Retinal pigment epithelial cell (primary cell): ENCODE data around the gene FNDC1.
"Not testable (repeated sequence)": the region's sequence is repeated elsewhere in the genome, so short reads cannot be mapped to it uniquely, and the experiment has no call there.

ENCODE experiments used
- DNase-seq: peaks from one replicate; pipeline ENCODE4 v3.0.0-alpha.2; 2010; ENCODE audit warnings: low read depth
- H3K4me3 ChIP-seq: 2 replicates; pipeline ENCODE4 v1.5.1; 2011; ENCODE audit warnings: mild to moderate bottlenecking, low read length, control low read depth, moderate library complexity
- CTCF ChIP-seq: conservative IDR thresholded peaks from 2 replicates; pipeline ENCODE4 v1.5.1; 2011; ENCODE audit warnings: low read depth, low read length, control low read depth, inconsistent platforms

The FNDC1 gene

GRCh38 chr6:159169193-159169555, at the start of gene FNDC1:
Gene FNDC1, plus strand, starts transcription at chr6:159169400. Its CDS starts 197 bp downstream, at chr6:159169597.
- DNase-seq = no peak
- peak; percentile 19 for TF ChIP-seq CTCF
- H3K4me3 ChIP-seq = peak within 1 kb of the TSS; percentile 43

- H3K4me3 ChIP-seq = no peak overlapping the region
- DNase-seq = no peak
- TF ChIP-seq CTCF = no peak
These were observed 49.4 kb upstream of the FNDC1 start for GRCh38 chr6:159119791-159120190.

- no peak overlapping the region for H3K4me3 ChIP-seq
- no peak for DNase-seq
- no peak for TF ChIP-seq CTCF
These were observed 47.7 kb upstream of the FNDC1 start for GRCh38 chr6:159121486-159121885.

GRCh38 chr6:159122453-159122852, 46.7 kb upstream of the FNDC1 start:
- TF ChIP-seq CTCF = no peak
- DNase-seq = no peak
- no peak overlapping the region for H3K4me3 ChIP-seq

- not testable (repeated sequence) for H3K4me3 ChIP-seq, DNase-seq
These were observed 45.4 kb upstream of the FNDC1 start for GRCh38 chr6:159123831-159124230.

- no peak for DNase-seq
- no peak overlapping the region for H3K4me3 ChIP-seq
- peak; percentile 61 for TF ChIP-seq CTCF
These were observed 44.1 kb upstream of the FNDC1 start for GRCh38 chr6:159125014-159125609.

- DNase-seq = no peak
- no peak overlapping the region for H3K4me3 ChIP-seq
- TF ChIP-seq CTCF = no peak
These were observed 43.2 kb upstream of the FNDC1 start for GRCh38 chr6:159125951-159126352.

- DNase-seq = no peak
- no peak overlapping the region for H3K4me3 ChIP-seq
- no peak for TF ChIP-seq CTCF
These were observed 42.6 kb upstream of the FNDC1 start for GRCh38 chr6:159126590-159126989.
